ENCODE measurements around the gene COL4A1.
A peak's percentile ranks its signal among the peaks of the same experiment; 100 is the strongest.

Gene COL4A1

GRCh38 chr13:110107568-110108347 is 199.2 kb downstream of the COL4A1 start:
- DNase-seq: peak in 1 of 2 experiments; percentile 42

- DNase-seq: no peak
These were observed 200.2 kb downstream of the COL4A1 start for GRCh38 chr13:110106726-110107125.

GRCh38 chr13:110105136-110105535 is 201.8 kb downstream of the COL4A1 start:
- no peak for DNase-seq

- DNase-seq: no peak
These were observed 203.4 kb downstream of the COL4A1 start for GRCh38 chr13:110103534-110103933.

- no peak for DNase-seq
These were observed 203.9 kb downstream of the COL4A1 start for GRCh38 chr13:110103026-110103425.

GRCh38 chr13:110102053-110102452 is 204.9 kb downstream of the COL4A1 start:
- DNase-seq: no peak

- DNase-seq: no peak
These were observed 207.0 kb downstream of the COL4A1 start for GRCh38 chr13:110099922-110100321.
